HG03095 (cell line): Measurements from ENCODE around the gene TUBA8.
A peak's percentile ranks its signal among the peaks of the same experiment; 100 is the strongest.

ENCODE experiments used
- ATAC-seq: cut with Tn5 transposase; IDR thresholded peaks from one replicate; pipeline ENCODE4 v1.9.1; 2021; ENCODE audit warnings: moderate library complexity; ENCODE audit not compliant: unreplicated experiment

Gene TUBA8

DNA sequence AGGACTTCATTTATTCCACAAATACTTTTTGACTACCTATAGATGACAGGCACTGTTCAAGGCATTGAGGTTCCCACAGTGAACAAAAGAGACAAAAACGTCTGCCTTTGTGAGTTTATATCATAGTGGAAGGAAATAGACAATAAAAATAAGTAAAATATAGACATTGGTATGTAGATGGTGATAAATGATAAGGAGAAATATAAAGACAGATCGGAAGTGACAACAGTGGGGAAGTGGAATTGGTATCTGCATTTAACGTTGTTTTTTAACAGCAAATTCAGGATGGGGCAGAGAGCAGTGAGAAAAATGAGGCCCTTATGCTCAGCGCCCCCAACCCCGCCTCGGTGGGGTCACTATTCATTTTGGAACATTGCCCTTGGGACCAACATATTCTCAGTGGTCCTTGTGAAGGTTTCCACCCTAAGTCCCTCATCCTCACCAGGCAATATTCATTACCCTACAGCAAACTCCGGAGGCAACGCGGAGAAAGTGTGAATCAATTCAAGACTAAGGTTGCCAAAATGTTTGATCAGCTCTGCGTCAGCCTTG lies 33.4 kb upstream of the TUBA8 start:
- ATAC-seq = peak; percentile 5

GRCh38 chr22:18077639-18078328 lies 32.8 kb upstream of the TUBA8 start, which contains the start of gene PEX26:
PEX26 (plus strand) TSS chr22:18077990; CDS start chr22:18078377, 387 bp downstream.
- peak; percentile 78 for ATAC-seq

DNA sequence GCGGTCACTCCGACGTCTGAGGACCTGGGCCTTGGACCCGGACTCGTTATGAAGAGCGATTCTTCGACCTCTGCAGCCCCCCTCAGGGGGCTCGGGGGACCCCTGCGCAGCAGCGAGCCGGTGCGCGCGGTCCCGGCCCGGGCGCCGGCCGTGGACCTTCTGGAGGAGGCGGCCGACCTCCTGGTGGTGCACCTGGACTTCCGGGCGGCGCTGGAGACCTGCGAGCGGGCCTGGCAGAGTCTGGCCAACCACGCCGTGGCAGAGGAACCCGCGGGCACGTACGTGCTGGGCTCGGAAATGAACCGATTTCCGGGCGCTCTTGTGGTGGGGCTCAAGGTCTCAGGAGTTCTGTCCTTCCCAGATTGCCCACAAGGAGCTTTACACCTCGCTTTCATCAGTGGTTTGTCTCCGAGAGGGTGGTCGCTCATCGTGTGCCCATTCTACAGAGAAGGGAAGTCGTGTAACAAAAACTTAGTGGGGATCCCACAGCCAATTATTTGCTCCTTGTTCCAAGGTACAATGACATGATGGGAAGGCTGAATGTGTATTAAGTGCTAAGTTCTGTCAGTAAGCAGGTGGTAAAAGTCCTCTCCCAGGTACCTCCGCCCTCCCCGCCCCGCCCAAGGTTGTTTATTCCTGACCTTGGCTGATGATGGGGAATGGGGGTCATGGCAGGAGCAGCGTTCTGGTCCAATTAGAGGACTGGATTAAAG lies 32.1 kb upstream of the TUBA8 start:
- no peak for ATAC-seq

- no peak for ATAC-seq
Observed at GRCh38 chr22:18079706-18080233, 30.8 kb upstream of the TUBA8 start.

- no peak for ATAC-seq
Observed at GRCh38 chr22:18081416-18081815, 29.2 kb upstream of the TUBA8 start.

DNA sequence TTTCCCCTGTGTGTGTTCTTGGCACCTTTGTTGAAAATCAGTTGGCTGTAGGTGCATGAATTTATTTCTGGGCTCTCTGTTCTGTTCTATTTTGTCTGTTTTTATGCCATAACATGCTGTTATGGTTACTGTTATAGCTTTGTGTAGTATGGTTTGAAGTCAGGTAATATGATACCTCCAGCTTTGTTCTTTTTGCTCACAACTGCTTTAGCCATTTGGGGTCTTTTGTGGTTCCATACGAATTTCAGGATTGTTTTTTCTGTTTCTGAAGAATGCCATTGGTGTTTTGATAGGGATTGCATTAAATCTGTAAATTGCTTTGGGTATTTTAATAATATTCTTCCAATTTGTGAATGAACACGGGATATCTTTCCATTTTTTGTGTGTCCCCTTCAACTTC lies 28.1 kb upstream of the TUBA8 start:
- ATAC-seq = no peak

DNA sequence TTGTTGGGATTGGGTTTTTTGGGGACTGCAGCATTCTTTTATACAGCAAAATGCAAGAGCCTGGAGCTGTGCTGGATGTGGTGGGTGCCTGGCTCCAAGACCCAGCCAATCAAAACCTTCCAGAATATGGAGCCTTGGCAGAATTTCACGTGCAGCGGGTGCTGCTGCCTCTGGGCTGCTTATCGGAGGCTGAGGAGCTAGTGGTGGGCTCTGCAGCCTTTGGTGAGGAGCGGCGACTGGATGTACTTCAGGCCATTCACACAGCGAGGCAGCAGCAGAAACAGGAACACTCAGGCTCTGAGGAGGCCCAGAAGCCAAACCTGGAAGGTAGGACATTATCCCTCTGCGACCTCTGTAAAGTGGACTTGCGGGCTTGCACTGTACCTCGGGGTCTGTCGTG lies 27.2 kb upstream of the TUBA8 start:
- no peak for ATAC-seq

GRCh38 chr22:18085188-18085587 lies 25.4 kb upstream of the TUBA8 start:
- ATAC-seq = no peak

- ATAC-seq = no peak
Observed at GRCh38 chr22:18087350-18087855, 23.2 kb upstream of the TUBA8 start.

DNA sequence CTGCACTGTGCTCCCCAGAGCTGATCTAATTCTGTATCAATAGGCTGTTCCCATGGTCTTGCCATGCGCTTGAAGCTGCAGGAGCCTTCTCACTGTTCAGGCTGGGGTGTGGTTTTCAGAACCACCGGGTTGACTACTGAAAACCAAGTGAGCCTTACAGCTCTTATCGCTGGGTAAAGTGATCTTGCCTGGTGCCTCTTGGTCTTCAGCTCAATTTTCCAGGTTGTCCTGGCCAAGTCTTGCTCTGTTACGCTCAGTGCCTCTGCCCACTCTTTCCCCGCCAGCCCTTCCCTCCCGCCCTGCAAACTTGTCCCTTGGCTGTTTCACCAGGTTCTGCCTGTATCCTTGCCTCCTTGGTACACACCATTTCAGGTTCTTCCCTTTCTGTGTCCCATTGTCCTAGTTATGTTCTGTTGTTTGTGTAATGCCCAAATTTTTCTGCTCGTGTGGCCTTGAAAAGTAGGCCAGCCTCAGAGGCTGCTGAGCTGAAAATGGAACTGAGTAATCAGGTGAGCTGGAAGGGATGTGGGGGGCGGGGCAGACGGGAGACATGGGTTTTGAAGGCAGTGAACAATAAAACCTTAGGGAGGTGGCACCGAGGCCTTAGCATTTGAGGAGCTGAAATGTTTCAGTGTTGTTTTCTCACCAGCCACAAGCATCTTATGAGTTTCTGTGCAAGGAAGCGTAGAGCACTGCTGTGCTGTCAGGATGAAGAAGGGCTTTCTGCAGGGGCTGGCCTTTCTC lies 21.6 kb upstream of the TUBA8 start:
- peak; percentile 53 for ATAC-seq

DNA sequence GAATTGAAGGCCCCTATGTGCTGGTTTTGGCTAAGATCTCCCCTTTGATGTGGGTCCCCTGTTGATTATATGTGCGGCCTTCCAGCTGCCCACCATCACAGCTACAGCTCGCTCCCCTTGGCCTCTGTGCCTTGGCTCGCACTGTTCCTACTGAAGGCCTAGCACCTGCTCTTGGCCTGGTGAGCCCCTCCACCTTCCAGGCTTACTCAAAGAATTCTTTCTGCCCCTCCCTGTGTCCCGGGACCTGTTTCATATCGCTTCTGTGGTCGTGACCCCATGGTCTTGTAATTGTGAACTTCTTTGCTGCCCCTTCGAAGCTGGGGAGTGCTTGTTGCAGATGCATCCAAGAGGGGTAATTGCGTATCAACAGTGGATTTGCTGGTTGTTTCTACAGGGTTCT lies 20.3 kb upstream of the TUBA8 start:
- ATAC-seq = no peak

- ATAC-seq = no peak
Observed at GRCh38 chr22:18091478-18091877, 19.1 kb upstream of the TUBA8 start.

DNA sequence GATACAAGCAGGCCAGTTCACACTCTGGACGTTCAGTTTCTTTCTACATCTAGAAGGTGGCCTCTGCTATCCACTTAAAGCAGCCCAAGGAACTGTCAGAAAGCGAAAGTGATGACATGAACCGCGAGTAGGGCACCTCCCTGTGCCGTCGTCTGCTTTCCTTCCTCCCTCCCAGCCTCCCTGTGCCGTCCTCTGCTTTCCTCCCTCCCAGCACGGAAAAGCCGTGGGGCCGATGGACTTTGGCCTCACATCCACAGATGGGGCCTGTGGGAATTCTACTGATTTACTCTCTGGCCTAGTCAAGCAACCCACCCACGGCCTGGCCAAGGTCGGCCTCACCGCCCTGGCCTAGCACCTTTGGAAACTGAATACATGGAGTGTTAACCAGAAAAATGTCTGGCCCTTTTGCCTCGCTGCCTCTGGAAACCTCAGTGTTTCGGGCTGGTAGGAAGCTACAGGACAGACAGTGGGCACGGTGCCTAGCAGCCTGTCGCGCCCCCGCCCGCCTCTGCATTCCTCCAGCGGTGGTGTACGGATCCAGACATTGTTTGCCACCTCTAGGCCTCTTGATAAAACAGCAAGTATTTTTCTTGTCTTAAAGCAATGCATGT lies 18.6 kb upstream of the TUBA8 start:
- no peak for ATAC-seq

DNA sequence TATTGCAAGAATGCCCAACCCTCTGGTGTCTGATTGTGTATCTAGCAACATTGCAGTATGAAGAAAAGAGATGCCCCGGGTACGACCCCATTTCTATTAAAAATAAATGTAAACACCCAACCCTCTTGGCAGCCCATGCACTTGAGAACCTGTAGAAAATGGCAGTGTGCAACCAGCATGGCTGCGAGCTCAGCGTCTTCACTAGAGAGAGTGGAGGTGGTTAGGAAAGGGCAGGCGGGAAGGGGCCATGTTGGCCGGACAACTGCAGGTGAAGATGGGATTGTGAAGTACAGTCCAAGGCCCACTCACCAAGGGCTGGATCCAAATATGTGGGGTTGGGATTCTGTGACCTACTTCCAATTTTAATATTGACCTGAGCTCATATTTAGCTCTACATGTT lies 16.9 kb upstream of the TUBA8 start:
- no peak for ATAC-seq

DNA sequence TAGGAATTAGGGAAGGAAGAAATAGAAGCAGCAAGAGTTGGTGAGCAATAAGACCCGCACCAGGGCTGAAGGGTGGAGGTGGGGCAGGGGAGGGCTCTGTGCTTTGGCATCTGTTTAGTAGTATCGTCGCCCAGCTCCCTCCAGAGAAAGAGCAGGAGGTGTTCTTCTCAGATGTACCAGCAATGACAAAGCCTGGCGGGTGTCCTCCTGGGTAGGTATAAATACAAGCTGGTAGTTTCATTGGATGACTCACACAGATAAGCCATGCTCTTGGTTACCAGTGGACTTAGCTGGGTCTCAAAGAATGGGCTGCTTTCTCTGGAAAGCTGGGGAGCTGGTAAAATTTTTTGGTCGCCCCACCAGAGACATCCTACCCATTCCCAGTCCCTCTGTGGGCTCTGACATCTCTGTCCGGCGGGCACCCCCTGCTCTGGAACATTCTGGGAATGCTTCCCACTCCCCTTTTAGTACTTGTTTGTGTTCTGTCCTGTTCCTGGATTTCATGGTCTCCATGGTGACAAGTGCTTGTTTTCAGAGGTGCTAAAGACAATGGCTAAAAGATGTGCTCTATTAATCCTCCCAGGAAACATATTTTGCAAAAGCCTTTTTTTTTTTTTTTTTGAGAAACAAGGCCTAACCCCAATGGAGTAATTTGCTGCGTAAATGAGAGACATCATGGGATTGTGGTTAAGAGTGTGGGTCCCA lies 15.4 kb upstream of the TUBA8 start:
- no peak for ATAC-seq

DNA sequence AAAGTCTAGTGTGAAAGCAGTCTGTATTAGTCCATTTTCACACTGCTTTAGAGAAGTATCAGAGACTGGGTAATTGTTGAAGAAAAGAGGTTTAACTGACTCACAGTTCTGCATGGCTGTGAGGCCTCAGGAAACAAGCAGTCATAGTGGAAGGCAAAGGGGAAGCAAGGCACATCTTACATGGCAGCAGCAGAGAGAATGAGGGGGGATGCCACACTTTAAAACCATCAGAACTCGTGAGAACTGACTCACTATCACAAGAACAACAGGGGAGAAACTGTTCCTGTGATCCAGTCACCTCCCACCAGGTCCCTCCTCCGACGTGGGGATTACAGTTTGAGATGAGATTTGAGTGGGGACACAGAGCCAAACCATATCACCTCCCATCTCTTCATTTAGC lies 13.8 kb upstream of the TUBA8 start:
- no peak for ATAC-seq

DNA sequence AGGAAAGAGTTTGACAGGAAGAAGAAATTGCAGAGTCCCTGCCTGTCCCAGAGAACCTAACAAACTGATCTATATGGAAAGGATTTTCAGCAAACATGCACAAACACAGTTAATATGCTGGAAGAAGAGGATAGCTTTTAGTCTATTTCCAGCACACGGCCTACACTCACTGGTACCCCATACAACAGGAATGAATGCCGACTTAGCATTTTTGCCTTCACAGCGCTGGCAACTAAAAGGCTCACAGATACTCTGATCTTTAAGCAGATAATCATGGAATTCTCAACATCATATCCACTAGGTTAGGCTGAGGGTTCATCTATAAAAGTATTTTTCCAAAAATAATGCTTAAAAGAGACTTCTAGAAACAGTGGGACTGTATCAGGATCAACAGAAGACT lies 9.8 kb upstream of the TUBA8 start:
- ATAC-seq = no peak

DNA sequence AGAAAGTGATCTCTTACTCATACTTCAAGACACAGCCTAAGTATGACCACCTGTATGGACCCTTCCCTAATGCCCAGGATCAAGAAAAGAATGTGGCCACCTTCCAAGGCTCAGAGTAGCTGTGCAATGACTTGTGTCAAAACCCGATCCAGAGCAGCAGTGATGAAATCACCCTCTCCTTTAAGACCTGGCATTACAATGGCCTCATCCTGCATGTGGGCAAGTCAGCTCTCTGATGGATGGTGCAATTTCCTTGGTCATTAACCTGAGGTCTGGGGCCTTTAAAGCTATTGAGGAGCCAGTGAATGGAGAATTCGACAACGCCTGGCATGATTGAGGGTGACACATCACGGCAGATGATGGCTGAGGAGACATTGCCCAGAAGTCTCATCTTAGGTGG lies 9.1 kb upstream of the TUBA8 start:
- ATAC-seq = no peak

GRCh38 chr22:18103527-18104269 lies 6.9 kb upstream of the TUBA8 start:
- no peak for ATAC-seq
